ENCODE data around the gene MAP3K14.

DNA sequence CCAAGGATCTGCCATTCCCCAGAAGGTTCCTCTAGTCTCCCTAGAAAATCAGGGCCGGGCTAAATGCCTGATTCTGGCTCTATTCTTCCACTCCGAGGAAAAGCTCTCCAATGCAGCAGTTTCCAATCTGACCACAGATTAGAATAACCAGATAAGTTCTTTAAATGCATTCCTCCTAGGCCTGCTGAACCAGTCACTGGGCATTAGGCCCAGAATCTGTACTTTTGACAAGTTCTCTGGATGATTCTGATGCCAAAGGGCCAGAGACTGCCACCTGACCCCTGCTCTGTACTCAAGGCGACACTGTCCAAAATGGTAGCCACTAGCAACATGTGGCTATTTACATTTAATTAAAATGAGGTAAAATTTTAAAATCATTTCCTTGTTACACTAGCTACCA is 22.3 kb downstream of the MAP3K14 start:
- TF ChIP-seq, protein P1, sequence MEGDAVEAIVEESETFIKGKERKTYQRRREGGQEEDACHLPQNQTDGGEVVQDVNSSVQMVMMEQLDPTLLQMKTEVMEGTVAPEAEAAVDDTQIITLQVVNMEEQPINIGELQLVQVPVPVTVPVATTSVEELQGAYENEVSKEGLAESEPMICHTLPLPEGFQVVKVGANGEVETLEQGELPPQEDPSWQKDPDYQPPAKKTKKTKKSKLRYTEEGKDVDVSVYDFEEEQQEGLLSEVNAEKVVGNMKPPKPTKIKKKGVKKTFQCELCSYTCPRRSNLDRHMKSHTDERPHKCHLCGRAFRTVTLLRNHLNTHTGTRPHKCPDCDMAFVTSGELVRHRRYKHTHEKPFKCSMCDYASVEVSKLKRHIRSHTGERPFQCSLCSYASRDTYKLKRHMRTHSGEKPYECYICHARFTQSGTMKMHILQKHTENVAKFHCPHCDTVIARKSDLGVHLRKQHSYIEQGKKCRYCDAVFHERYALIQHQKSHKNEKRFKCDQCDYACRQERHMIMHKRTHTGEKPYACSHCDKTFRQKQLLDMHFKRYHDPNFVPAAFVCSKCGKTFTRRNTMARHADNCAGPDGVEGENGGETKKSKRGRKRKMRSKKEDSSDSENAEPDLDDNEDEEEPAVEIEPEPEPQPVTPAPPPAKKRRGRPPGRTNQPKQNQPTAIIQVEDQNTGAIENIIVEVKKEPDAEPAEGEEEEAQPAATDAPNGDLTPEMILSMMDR (conservative IDR thresholded peaks at IDR 0.05; ENCODE audit: low read depth, low read length) = no peak
- TF ChIP-seq EZH2 (IDR thresholded peaks at IDR 0.05; ENCODE audit: borderline replicate concordance, low read depth, low read length, poor library complexity, severe bottlenecking) = no peak

Measured in A673 (cell line).